ENCODE results near the gene LRRC4B.
A peak's percentile ranks its signal among the peaks of the same experiment; 100 is the strongest.
"Not testable (repeated sequence)": the region's sequence is repeated elsewhere in the genome, so short reads cannot be mapped to it uniquely, and the experiment has no call there.

LRRC4B gene

GRCh38 chr19:50581795-50582660 is 13.8 kb upstream of the LRRC4B start:
- H3K4me3 Mint-ChIP-seq; H3K9me3 Mint-ChIP-seq; H3K4me1 Mint-ChIP-seq (ENCODE audit: low read depth); H3K27me3 Mint-ChIP-seq (ENCODE audit: low read depth); H3K27ac Mint-ChIP-seq; H3K36me3 Mint-ChIP-seq (ENCODE audit: low read depth): not testable (repeated sequence)

- no peaks in the 10 kb centered on the region for H3K36me3 Mint-ChIP-seq (ENCODE audit: low read depth)
- no peaks in the 10 kb centered on the region for H3K4me1 Mint-ChIP-seq (ENCODE audit: low read depth)
- no peaks in the 10 kb centered on the region for H3K9me3 Mint-ChIP-seq
- H3K27ac Mint-ChIP-seq = no peak overlapping the region
- H3K27me3 Mint-ChIP-seq (ENCODE audit: low read depth) = no peaks in the 10 kb centered on the region
- no peak overlapping the region for H3K4me3 Mint-ChIP-seq
These were observed 12.9 kb upstream of the LRRC4B start for GRCh38 chr19:50580970-50581634.

DNA sequence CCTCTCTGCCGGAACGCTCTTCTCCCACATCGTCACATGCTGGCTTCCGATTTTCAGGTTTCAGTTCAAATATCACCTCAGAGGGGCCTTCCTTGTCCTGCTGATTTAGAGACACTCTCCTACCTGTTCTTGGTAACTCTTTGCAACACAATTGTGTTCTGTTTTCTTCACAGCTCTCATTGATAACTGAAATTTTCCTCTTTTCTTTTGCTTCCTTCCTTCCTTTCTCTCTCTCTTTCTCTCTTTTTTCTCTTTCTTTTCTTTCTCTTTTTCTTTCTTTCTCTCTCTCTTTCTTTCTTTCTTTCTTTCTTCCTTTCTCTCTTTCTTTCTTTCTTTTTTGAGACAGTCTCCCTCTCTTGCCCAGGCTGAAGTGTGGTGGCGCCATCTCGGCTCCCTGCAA is 12.0 kb upstream of the LRRC4B start:
- no peak overlapping the region for H3K4me3 Mint-ChIP-seq
- H3K27ac Mint-ChIP-seq = no peak overlapping the region
- no peaks in the 10 kb centered on the region for H3K36me3 Mint-ChIP-seq (ENCODE audit: low read depth)
- H3K4me1 Mint-ChIP-seq (ENCODE audit: low read depth) = no peaks in the 10 kb centered on the region
- no peaks in the 10 kb centered on the region for H3K27me3 Mint-ChIP-seq (ENCODE audit: low read depth)
- no peaks in the 10 kb centered on the region for H3K9me3 Mint-ChIP-seq

GRCh38 chr19:50576769-50577168 is 8.5 kb upstream of the LRRC4B start:
- not testable (repeated sequence) for H3K27ac Mint-ChIP-seq; H3K9me3 Mint-ChIP-seq; H3K27me3 Mint-ChIP-seq (ENCODE audit: low read depth); H3K4me1 Mint-ChIP-seq (ENCODE audit: low read depth); H3K4me3 Mint-ChIP-seq; H3K36me3 Mint-ChIP-seq (ENCODE audit: low read depth)

- no peaks in the 10 kb centered on the region for H3K36me3 Mint-ChIP-seq (ENCODE audit: low read depth)
- peaks cover 11% of the 10 kb centered on the region for H3K27me3 Mint-ChIP-seq (ENCODE audit: low read depth)
- H3K9me3 Mint-ChIP-seq = no peaks in the 10 kb centered on the region
- no peak overlapping the region for H3K4me3 Mint-ChIP-seq
- H3K4me1 Mint-ChIP-seq (ENCODE audit: low read depth) = no peaks in the 10 kb centered on the region
- no peak overlapping the region for H3K27ac Mint-ChIP-seq
These were observed 5.7 kb upstream of the LRRC4B start for GRCh38 chr19:50573741-50574461.

DNA sequence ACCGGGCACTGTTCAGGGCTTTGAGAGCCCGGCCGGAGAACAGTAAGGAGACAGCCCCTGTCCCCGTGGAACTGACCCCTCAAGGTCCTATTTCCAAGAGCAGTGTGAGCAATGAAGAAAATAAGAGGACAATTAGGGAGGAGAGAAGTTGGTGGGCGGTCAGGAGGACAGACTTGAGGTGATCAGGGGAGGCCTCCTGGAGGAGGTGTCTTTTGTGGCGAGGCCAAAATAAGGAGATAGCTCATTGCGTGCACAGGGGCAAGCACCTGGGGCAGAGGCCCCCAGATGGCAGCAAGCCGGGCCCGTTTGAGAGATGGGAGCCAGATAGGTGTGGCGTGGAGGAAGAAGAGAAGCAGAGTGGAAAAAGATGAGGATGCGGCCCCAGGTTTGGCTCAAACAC is 2.8 kb upstream of the LRRC4B start:
- H3K27ac Mint-ChIP-seq = no peak overlapping the region
- H3K4me1 Mint-ChIP-seq (ENCODE audit: low read depth) = peaks cover 5% of the 10 kb centered on the region
- H3K4me3 Mint-ChIP-seq = no peak overlapping the region
- H3K27me3 Mint-ChIP-seq (ENCODE audit: low read depth) = peaks cover 21% of the 10 kb centered on the region
- no peaks in the 10 kb centered on the region for H3K9me3 Mint-ChIP-seq
- H3K36me3 Mint-ChIP-seq (ENCODE audit: low read depth) = no peaks in the 10 kb centered on the region

GRCh38 chr19:50569938-50570540 is 1.8 kb upstream of the LRRC4B start:
- peaks cover 31% of the 10 kb centered on the region for H3K27me3 Mint-ChIP-seq (ENCODE audit: low read depth)
- H3K9me3 Mint-ChIP-seq = no peaks in the 10 kb centered on the region
- no peak overlapping the region for H3K4me3 Mint-ChIP-seq
- H3K36me3 Mint-ChIP-seq (ENCODE audit: low read depth) = no peaks in the 10 kb centered on the region
- no peak overlapping the region for H3K27ac Mint-ChIP-seq
- peaks cover 9% of the 10 kb centered on the region for H3K4me1 Mint-ChIP-seq (ENCODE audit: low read depth)

DNA sequence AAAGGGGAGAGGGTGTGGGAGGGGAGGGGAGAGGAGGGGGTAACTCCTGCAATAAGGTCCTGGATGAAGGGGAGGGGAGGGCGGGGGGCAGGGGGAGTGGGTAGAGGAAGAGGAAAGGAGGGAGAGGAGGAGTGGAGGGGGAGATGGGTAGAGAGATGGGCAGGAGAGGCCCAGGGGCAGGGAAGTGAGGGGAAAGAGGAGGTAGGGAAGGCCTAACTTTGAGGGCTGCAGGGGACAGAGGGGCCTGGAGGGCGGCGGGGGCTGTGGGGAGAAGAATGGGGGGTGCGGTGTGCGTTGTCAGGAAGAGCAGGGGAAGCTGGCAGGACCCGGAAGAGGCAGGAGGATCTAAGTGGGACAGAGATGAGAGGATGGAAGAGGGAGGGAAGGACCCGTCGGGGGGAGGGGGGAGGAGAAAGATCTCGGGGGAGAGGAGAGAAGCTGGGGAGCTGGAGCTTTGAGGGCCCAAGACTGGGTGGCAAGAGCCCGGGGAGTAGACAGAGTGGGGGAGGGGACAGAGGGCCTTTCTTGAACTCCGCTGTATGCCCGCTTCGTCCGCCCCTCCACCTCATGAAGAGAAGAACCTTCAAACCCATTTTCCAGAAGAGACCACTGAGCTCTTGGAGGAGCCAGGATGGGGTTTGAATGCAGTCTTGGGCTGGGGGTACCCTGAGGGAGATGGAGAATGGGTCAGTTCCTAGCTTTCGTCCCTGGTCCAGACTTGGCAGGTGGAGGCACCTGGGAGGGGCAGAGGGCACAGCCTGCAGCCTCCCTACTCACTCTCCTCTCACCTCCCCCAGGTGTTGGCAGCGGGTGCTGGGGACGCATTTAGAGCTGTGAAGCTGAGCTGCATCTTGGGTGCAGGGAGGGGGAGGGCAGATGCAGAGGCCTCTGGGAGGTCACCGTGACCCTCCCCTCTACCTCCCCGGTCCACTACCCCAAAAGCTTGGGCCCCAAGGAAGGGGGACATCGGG is 778 bp upstream of the LRRC4B start:
- no peaks in the 10 kb centered on the region for H3K36me3 Mint-ChIP-seq (ENCODE audit: low read depth)
- H3K27ac Mint-ChIP-seq = no peak overlapping the region
- H3K9me3 Mint-ChIP-seq = no peaks in the 10 kb centered on the region
- peaks cover 9% of the 10 kb centered on the region for H3K4me1 Mint-ChIP-seq (ENCODE audit: low read depth)
- H3K4me3 Mint-ChIP-seq = no peak overlapping the region
- H3K27me3 Mint-ChIP-seq (ENCODE audit: low read depth) = peaks cover 41% of the 10 kb centered on the region

DNA sequence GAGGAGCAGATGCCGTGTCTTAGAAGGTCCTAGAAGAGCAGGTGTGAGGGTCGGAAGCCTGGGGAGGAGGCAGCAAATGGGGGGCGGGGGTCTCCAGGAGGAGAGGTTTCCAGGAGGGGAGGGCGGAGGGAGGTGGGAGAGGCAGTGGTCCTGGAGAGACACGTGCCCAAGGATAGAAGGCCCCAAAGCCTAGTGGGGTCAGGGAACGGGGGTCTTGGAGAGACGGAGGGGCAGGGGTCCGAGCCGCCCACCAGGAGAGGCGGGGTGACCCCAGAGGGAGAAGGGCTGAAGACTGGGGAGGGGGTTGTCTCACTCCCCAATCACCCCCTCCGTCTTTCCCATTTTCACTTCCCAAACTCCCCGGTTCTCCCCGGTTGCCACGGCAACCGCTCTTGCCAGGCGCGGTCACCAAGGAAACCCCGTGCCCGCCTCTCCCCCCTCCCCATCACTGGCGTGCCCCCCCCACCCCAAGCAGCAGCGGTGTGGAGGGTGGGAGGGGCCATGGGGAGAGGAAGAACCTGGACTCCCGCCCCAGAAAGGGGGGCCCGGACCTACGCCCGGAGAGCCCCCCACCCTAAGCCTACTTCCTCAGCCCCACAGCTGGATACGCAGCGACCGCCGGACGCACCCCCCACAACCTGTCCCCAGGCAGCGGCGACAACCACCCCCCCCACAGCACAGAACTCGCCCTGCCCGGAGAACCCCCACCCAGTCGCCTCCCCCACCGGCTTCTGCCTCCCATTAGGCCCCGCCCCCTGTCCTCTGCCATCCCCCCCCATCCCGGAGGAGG is 988 bp downstream of the LRRC4B start:
- Mint-ChIP-seq H3K4me1 (ENCODE audit: low read depth) (peaks cover 9% of the 10 kb centered on the region), H3K27ac (no peak overlapping the region), H3K4me3 (no peak overlapping the region), H3K36me3 (ENCODE audit: low read depth) (no peaks in the 10 kb centered on the region), H3K9me3 (no peaks in the 10 kb centered on the region), H3K27me3 (ENCODE audit: low read depth) (peaks cover 46% of the 10 kb centered on the region)

- H3K27me3 Mint-ChIP-seq (ENCODE audit: low read depth) = peaks cover 46% of the 10 kb centered on the region
- no peaks in the 10 kb centered on the region for H3K9me3 Mint-ChIP-seq
- H3K4me3 Mint-ChIP-seq = peak overlapping the region; percentile 21
- no peak overlapping the region for H3K27ac Mint-ChIP-seq
- H3K36me3 Mint-ChIP-seq (ENCODE audit: low read depth) = no peaks in the 10 kb centered on the region
- peaks cover 9% of the 10 kb centered on the region for H3K4me1 Mint-ChIP-seq (ENCODE audit: low read depth)
These were observed 2.0 kb downstream of the LRRC4B start for GRCh38 chr19:50565984-50566903.

DNA sequence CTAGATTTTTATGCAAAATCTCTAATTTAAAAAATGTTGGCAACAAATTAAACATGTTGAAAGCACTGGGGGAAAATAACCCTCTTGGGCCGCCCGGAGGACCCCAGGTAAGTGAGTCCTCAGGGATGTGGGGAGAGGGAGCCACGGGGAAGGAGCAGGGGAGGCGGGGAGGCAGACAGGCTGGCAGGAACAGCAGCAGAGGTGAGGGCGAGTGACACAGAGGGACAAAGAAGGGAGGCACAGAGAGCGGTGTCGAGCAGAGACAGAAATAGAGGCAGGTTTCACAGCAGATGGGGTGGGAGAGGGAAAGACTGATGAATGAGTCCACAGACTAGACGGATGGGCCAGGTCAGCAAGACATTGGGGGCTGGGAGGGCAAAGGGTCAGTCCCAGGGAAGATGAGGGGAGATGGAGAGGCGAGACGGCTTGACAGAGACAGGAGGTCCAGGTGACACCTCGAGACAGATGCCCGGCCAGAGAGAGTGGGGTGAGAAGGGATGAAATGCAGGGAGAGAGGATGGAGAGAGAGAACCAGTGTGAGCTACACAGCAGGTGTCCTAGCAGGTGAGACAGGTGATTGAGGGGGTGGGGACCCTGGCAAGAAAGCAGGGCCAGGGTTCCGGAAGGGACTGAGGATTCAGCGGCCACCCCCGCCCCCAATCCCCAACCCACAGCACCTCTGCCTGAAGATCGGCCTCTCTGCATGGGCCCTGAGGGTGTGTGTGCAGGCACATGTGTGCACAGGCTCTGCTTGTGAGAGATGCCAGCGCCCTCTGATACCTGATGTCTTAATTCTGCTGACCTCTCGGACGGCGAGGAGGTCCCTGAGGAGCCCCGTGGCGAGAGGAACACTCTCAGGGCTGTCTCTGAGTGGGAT is 3.8 kb downstream of the LRRC4B start:
- H3K4me1 Mint-ChIP-seq (ENCODE audit: low read depth) = peaks cover 9% of the 10 kb centered on the region
- H3K9me3 Mint-ChIP-seq = no peaks in the 10 kb centered on the region
- peak overlapping the region; percentile 34 for H3K27ac Mint-ChIP-seq
- H3K27me3 Mint-ChIP-seq (ENCODE audit: low read depth) = peaks cover 41% of the 10 kb centered on the region
- H3K4me3 Mint-ChIP-seq = no peak overlapping the region
- no peaks in the 10 kb centered on the region for H3K36me3 Mint-ChIP-seq (ENCODE audit: low read depth)

DNA sequence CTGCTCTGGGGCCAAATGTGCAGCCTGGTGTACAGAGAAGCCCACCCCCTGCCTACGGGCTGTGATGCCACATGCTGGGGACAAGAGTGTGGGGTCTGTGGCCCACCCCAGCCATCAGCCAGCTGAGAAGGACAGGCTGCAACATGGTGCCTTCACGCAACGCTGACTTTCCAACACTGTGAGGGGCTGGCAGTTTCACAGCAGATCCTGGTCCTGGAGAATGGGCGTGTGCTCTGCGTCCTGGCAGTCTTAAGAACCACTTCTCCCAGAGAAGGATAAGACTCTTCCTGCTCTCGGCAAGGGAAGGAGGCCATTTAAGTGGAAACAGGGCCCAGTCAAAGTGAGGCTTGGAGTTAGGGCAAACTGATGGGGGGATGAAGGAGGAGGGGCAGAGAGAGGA is 4.6 kb downstream of the LRRC4B start:
- peaks cover 37% of the 10 kb centered on the region for H3K27me3 Mint-ChIP-seq (ENCODE audit: low read depth)
- H3K9me3 Mint-ChIP-seq = no peaks in the 10 kb centered on the region
- H3K27ac Mint-ChIP-seq = no peak overlapping the region
- no peaks in the 10 kb centered on the region for H3K36me3 Mint-ChIP-seq (ENCODE audit: low read depth)
- no peak overlapping the region for H3K4me3 Mint-ChIP-seq
- H3K4me1 Mint-ChIP-seq (ENCODE audit: low read depth) = peaks cover 9% of the 10 kb centered on the region

Measured in T-helper 1 cell treated with Interleukin-12 subunit alpha and Interleukin-12 subunit beta and Interleukin-4 antibody, amounts not matched to agents 30 μg/mL and 1 μg/mL, for 36 hours (primary cell).